ENCODE measurements around the gene TMEM131.

Gene TMEM131

DNA sequence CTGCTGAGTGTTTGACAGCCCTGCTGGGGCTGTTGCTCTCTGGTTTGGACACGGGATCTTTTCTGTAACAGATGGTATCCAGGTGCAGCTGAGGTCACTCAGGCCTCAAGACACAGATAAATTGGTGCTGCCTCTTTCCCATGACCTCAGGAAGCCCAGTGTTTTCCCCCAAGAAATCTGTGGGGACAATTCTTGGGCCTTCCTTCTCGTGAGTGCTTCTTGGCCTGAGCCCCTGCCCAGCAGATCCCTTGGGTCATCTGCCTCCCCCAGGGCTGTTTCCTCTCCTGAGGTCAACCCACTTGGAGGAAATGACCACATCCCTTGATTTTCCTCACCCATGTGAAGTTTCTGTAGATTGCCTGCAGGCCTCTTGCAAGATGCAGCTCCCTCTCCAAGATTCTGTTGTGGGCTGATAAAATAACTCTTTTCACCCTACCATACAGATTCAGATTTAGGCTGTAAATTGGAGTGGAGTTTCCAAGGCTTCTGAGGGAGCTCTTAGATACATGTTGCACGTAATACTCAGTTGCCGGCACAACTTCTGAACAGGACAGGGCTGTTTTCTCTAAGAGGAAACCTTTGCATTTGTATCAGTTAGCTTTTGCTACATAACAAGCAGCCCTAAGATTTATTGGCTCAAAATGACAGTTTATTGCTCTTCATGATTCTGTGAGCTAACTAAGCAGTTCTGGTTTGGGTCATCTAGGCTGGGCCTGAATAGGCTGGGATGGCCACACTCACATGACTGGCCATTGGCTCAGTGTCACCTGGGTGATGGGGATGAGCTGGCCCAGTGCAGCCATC is 269.3 kb downstream of the TMEM131 start:
- DNase-seq (ENCODE audit: low spot score) = no peak
- no peak for FAIRE-seq

DNA sequence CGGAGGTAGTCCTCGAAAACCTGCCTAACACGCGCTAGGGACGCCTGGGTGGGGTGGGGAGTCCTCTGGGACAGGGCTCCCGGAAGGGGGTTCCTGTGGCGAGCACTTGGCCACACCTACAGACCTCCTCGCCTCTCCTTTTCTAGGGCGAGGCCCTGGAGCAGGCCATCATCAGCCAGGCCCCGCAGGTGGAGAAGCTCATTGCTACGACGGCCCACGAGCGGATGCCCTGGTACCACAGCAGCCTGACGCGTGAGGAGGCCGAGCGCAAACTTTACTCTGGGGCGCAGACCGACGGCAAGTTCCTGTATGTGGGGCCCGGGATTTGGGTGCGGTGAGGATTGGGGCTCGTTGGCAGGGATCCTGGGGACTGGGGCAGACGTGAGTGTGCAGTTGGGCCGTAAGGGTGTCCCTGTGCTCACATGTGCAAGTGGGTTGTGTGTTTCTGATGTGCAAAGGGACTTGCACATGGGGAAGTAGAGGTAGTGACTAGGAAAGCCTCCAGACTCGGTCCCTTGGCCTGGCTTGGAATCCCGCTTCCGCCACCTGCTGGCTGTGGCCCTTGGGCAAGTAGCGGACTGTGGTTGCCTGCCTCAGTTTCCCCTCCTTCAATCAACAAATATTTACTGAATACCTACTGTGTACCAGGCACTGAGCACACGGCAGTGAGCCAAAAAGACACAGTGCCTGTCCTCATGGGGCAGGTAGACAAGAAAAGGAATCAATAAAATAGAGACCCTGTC is 270.6 kb downstream of the TMEM131 start:
- FAIRE-seq (no peak), DNase-seq (ENCODE audit: low spot score) (no peak)

DNA sequence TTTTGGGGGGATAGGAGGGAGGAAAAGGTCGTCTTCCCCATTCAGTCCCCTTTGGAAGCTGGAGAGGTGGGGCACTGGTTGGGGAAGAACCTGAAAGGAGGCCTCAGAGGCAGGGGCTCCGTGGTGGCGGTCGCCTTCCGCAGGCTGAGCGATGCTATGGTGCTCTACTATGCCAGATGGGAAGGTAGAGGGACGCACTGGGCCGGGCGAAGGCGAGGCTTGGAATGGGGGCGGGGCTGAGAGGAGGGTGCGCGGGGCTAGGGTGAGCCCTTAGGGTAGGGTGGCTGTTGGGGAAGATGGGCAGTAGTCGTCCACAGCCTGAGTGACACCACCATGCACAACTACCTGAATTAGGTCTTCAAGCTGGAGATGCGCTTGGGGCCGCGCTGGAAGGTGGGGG is 271.2 kb downstream of the TMEM131 start:
- DNase-seq (ENCODE audit: low spot score) (no peak), FAIRE-seq (no peak)

DNA sequence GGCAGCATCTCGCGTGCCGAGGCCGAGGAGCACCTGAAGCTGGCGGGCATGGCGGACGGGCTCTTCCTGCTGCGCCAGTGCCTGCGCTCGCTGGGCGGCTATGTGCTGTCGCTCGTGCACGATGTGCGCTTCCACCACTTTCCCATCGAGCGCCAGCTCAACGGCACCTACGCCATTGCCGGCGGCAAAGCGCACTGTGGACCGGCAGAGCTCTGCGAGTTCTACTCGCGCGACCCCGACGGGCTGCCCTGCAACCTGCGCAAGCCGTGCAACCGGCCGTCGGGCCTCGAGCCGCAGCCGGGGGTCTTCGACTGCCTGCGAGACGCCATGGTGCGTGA is 271.7 kb downstream of the TMEM131 start:
- FAIRE-seq = no peak
- DNase-seq (ENCODE audit: low spot score) = no peak

DNA sequence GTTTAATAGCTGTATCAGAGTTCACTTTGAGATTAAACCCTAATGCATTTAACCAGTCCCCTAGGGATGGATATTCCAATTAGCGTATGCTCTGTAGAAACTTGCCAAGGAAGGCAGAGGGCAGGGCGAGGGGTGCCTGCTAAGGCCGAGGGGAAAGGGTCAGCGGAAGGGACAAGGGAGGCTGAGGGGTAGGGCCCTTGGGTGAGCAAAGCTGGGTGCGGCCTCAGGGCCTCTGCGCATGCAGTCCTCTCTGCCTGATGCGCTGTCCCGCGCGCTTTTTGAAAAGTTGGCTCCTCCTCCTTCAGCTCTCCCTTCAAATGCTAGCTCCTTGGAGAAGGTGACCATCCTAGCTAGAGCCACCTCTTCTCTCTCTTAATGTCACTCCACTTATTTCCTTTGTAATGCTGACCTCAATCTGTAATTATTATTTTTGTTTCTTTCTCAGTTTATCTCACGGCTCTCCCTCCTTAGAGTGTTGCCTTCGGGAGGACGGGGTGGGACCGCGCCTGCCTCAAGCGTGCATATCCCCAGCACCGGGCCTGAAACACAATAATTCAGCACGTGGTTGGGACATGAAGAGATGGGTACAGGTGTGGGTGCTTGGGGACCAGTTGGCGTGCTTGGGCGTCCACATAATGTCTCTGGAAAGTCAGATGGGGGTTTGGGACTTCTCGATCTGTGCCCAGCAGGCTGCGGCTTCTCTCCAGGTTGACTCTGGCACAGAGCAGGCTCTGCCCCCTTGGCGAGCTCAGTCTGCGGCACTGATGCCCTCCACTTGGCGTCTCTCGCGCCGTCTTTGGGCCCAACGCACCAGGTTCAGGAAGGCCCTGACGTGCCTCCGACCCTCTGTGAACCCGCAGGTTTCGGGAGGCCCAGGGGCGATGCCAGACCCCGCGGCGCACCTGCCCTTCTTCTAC is 272.3 kb downstream of the TMEM131 start:
- no peak for FAIRE-seq
- no peak for DNase-seq (ENCODE audit: low spot score)

DNA sequence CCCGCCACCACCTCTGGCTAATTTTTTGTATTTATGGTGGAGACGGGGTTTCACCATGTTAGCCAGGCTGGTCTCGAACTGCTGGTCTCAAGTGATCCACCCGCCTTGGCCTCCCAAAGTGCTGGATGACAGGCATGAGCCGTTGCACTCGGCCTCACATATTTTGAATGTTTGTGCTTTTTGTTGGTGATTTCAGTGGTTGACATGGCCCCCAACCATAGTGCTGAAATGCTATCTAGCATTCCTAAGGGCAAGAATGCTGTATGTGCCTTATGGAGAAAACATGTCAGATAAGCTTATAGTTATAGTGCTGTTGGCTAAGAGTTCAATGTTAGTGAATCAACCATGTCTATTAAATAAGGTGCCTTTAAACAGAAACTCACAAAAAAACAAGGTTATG is 273.5 kb downstream of the TMEM131 start:
- no peak for DNase-seq (ENCODE audit: low spot score)
- FAIRE-seq = no peak

DNA sequence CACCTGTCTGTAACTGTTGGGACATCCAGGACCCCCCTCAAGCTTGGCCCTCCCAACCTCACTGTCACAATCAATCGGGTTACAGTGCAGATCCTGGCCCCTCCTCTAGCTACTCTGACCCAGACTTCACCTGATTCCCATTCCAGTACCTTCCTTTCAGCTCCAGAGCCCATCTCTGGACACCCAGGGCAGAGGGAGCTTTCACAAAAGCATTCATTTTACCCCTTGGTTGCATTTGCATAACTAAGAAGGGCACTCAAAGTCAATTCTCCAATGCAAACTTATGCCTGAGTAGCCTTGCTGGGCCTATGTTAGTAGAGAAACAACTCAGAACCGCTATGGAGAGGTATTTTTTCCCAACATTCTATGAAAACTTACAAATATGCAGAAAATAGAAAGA is 275.0 kb downstream of the TMEM131 start:
- DNase-seq (ENCODE audit: low spot score) (no peak), FAIRE-seq (no peak)

DNA sequence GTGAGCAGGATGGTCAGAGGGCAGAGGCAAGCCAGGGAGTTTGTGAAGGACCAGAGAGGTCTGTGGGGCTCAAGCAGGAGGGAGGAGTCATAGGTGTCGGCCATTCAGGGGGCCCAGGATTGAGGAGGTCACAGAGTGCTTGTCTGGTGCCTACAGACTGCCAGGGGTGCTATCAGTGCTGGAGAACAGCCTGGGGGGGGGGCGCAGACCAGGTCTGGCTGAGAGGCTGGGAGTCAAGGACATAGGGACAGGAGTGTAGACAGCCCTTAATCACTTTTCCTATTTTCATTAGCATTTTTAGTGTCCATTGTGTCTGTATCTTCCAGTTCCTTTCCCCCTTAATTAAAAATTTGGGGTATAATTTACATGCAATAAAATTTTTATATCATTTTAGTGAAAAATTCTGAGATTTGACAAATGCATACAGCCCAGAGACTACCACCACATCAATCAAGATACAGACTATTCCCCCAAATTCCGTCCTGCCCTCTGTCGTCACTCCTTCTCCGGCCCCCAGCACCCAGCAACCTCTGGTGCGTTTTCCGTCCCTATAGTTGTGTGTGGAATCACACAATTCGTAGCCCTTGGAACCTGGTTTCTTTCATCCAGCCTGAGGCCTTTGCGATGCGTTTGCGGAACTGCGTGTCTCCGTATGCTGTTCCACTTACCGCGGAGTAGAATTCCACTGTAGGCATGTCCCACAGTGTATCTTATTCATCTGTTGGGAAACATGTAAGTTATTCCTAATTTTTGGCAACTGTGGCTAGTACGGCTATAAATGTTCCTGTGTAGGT is 276.2 kb downstream of the TMEM131 start:
- no peak for DNase-seq (ENCODE audit: low spot score)
- FAIRE-seq = no peak

DNA sequence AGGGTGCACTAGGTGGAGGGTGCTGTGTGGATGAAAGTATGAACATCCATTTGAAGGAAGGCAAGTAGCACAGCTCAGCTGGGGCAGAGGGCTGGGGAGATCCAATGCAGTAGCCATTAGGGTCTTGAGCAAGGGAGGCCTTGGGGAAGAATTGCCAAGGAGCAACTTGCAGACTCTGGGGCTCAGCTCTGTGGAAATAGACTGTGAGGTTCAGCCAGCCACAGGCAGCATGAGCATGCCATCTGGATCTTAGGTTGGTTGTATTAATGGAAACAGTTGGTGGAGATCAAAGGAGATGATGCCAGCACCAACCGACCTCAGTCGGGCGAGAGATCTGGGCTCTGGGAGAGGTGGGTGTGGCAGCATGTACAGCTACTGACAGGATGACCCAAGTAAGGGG is 276.8 kb downstream of the TMEM131 start:
- DNase-seq (ENCODE audit: low spot score) (no peak), FAIRE-seq (no peak)

DNA sequence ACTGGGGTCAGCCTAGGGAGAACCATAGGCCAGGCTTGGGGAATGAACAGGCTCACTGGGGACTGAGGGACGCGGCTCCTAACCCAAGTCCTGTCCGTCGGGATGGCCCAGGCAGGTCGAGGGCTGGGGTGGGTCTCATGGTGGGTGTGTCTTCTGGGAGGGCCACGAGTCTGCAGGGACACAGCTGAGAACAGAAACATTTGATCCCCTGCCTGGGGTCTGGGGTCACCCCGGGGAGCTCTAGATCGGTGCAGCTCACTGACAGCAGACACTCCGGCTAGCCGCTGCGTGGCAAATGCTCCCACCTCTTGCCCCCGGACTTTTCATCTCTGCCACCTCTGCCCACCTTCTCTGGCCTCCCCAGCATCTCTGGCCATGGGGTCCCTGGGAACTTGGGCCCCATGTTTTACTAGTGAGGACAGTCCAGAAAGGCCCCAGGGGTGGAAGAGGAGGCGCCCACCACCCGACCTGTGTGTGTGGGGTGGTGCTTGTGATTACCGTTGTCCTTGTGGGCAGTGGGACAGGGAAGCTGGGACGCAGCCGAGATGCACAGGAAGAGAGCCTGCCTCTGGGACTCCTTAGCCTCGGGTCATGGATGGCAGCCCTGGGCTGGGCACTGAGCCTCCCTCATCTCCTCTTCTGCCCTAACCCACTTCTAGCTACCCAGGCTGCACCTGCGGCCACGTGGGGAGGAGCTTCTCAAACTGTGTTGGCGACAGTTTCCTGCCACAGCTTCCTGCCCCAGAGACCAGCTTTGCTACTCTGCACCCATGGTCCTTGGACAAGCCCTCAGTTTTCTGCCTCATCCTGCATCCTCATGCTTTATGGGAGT is 277.5 kb downstream of the TMEM131 start:
- FAIRE-seq = no peak
- no peak for DNase-seq (ENCODE audit: low spot score)

DNA sequence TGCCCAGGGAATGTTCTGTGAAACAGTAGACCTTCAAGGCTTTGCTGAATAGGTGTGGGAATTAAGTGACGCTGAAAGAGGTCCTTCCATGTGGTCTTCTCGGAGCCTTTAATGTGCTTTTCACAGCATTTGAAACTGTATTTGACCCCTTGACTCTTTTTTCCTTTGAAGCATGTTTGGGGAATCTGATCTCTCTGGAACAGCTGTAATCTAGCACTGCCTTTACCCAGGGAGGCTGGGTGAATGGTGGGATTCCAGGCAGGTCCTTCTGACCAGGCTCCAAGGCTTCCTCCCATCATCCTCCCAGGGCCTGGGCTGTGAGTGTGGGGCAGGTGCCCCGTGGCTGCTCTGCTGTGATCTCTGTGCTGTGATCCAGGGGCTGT is 278.1 kb downstream of the TMEM131 start:
- FAIRE-seq = no peak
- DNase-seq (ENCODE audit: low spot score) = no peak

DNA sequence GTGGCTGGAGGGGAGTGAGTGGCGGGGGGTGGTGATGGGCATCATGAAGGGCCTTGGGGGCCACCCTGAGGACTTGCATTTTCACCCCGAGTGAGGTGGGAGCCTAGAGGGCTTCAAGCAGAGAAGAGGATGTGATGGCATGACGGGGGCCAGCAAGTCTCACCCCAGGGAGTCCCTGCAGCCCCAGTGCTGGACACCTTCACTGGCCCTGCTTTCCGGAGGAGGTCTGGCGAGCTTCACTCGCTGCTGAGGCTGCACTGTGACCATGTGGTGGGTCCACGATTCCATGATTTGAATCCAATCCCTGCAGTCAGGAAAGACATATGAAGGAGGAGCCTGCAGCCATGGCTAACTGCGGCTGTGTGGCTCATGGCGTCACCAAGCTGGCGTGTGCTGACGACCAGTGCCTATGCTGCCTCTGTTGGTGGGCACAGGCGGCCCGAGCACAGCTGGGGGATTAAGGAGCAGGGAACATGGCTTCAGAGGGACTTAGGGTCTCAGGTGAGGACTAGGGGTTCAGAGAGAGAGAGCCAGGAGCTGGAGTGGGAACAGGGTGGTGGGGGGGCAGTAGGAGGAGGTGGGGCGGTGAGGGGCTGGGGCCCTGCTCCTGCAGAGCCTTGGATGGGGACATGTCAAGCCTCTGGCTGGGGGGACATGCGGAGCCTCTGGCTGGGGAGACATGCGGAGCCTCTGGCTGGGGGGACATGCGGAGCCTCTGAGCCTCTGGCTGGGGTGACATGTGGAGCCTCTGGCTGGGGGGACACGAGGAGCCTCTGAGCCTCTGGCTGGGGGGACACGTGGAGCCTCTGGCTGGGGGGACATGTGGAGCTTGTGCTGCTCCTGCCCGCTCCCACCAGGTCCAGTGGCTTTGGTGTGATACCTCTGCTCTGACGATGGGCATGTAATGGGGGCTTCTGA is 278.8 kb downstream of the TMEM131 start:
- FAIRE-seq (peak; percentile 13), DNase-seq (ENCODE audit: low spot score) (no peak)

DNA sequence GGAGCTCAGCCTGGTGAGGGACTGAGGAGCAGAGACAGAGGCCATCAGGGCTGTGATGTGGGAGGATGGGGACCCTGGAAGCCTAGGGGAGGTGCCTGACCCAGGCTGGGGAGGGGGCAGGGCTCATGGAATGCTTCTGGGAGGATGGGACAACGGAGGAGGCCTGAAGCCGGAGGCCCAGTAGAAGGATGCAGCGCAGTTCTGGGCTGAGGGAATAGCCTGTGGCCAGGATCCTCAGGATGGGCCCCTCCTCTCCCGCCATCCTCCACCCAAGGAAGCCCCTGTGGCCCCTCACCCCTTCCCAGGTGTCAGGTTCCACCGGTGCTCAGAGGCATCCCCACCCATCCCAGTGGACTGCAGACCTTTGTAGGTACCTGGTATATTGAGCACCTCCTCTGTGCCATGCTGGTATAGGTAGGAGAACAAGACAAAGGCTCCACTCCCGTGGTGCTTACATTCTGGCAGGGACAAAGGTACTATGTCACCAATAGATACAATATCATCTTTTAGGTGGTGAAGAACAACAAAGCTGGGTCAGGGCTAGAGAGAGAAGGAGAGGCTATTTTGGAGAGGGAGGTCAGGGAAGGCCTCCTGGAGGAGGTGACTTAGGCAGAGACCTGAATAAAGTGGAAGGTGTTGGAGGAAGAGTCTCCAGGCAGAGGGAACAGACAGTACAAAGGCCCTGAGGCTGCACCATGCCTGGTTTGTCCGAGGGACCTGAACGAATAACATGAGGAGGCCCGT is 279.6 kb downstream of the TMEM131 start:
- DNase-seq (ENCODE audit: low spot score) (no peak), FAIRE-seq (peak; percentile 56)

DNA sequence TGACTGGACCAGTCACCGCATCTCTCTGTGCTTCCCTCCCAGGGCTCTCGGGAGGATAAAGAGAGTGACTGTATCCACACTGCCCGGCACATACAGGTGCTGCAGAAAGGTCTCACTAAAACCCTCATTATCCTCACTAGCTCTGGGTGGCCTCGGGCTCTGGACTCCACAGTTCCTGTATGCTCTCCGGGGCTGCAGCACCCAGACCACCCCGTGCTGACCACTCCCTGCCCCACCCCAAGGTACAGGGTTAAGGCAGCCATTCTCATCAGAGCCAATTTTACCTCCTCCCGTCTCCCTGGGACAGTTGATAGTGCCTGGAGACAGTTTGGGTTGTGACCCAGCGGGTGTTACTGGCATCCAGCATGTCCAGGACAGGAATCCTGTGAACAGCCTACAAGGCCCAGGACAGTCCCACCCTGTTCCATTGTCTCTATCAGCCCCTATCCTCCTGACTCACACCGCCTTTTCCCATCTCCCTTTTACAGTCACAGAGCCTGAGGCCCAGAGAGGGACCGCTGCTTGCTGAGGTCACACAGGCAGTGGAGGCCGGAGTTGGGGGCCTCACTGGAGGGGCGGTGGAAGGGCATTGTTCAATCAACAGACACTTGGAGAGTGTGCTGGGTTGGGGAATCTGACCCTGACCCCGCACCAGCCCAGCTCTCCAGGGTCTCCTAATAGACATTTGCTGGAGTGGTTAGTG is 280.6 kb downstream of the TMEM131 start:
- FAIRE-seq (no peak), DNase-seq (ENCODE audit: low spot score) (no peak)

DNA sequence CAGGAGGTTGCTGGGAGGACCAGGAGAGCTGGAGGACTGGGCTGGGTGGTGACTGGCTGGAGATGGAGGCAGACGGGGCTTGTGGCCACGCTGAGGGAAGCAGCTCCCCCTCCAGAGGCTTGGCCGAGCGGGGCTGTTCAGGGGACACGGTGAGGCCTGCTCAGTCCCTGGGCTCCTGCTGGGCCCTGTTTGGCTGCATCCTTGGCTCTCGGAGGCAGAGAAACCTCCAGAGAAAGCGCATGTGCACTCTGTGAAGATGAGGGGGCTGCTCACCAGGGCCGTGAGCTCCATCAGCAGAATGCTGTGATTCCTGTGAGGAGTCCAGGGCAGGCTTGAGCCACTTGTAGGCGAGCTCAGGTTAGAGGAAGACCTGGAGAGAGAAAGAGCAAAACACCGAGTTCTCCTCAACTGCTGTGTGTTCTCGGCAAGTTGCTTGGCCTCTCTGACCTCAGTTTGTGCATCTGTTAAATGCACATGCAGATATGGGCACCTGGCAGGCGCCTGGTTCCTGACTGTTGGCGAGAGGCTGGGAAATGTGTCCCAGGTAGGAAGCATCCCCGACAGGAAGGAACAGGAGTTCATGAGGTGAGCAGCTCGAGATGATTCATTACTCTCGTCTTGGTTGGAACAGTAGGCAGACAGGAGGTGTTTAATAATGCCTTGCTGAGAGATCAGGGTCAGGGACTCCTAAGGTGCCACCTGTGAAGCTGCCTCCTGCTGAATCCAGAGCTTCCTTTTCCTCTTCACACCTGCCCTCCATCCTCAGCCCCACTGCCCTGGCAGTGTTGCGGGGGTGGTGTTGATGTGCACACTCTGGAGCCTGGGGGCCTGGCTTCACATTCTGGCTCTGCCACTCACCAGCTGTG is 281.4 kb downstream of the TMEM131 start:
- peak; percentile 62 for FAIRE-seq

DNA sequence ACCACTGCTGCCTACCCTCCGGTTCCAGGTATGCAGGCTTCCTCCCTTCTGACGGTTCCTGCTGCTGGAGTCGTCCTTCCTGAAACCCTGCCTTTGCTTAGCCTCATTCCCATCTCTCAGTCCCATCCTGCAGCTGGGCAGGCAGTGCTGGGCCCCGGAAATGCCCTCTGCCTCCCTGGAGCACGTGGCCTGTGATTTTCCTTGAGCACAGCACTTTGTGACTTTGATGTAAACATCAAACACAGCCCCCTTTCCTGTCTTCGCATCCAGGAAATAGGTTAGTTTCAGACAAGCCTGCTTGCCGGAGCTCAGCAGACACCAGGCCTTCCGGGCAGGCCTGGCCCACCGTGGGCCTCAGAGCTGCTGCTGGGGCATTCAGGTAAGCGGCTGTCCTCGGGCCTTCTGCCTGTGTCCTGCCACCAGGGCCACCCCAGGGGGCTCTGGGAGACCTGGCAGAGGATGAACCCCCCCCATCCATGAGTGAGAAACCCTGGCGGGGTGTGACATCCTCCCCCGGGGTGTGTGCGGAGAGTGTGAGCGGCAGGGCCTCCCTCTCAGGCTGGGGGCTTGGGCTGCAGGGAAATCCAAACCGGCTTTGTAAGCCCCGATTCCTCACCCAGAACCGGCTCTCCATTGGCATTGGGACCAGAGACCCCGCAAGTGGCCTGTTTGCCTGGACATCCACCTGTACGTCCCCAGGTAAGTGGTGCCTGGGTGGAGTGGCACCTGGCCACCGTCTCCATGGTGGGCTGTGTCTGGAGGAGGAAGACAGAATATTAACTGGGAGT is 282.3 kb downstream of the TMEM131 start, which contains the start of gene ZAP70:
Gene ZAP70 (plus strand): TSS at position 281 of the 788 bp plus-strand sequence. CDS start 10,461 bp downstream, outside the sequence.
- no peak for DNase-seq (ENCODE audit: low spot score)

More for the DNA sequence above, 281.4 kb downstream of the TMEM131 start:
- no peak for DNase-seq (ENCODE audit: low spot score)

More for the DNA sequence above, 282.3 kb downstream of the TMEM131 start, which contains the start of gene ZAP70:
- no peak for FAIRE-seq

All from urothelium cell line (cell line).